Measurements from ENCODE around the gene DEF6. TPM values are rescaled to one million over a fixed set of nuclear protein-coding genes. Genes with fewer than 3 reads are reported as not detected.

Gene DEF6
- total RNA-seq, 2 experiments from 2014 or later, result 153 to 194 TPM

- peaks cover 9% of the 10 kb centered on the region for H3K36me3 Mint-ChIP-seq
- ATAC-seq (no peak), DNase-seq (no peak)
- no peaks in the 10 kb centered on the region for H3K27me3 Mint-ChIP-seq
- H3K9me3 Mint-ChIP-seq (ENCODE audit: low read depth), result no peaks in the 10 kb centered on the region
- no peak overlapping the region for H3K27ac Mint-ChIP-seq
- CTCF ChIA-PET, result interaction anchor here (1.1 to 2.1 kb wide), 3 partner anchors 22 to 66 kb away, joined by 3 to 5 read pairs (median 3); no protein-coding TSS in a partner anchor
- peaks cover 46% of the 10 kb centered on the region for H3K4me1 Mint-ChIP-seq
- no peak overlapping the region for H3K4me3 Mint-ChIP-seq
Measured at GRCh38 chr6:35264550-35265274, 32.9 kb upstream of the DEF6 start.

- peaks cover 12% of the 10 kb centered on the region for H3K36me3 Mint-ChIP-seq
- H3K27me3 Mint-ChIP-seq, result no peaks in the 10 kb centered on the region
- no peaks in the 10 kb centered on the region for H3K9me3 Mint-ChIP-seq (ENCODE audit: low read depth)
- CTCF ChIA-PET, result interaction anchor here (1.1 to 1.3 kb wide), 2 partner anchors 65 to 184 kb away, joined by 3 read pairs; no protein-coding TSS in a partner anchor
- H3K27ac Mint-ChIP-seq, result peak overlapping the region; percentile 8
- DNase-seq (no peak), ATAC-seq (no peak)
- H3K4me3 Mint-ChIP-seq, result no peak overlapping the region
- H3K4me1 Mint-ChIP-seq, result peaks cover 39% of the 10 kb centered on the region
Measured at GRCh38 chr6:35265523-35265922, 32.1 kb upstream of the DEF6 start.

GRCh38 chr6:35267446-35267845 lies 30.2 kb upstream of the DEF6 start:
- CTCF ChIA-PET, result no interaction called here
- no peak overlapping the region for H3K27ac Mint-ChIP-seq
- DNase-seq (no peak), ATAC-seq (no peak)
- peaks cover 17% of the 10 kb centered on the region for H3K36me3 Mint-ChIP-seq
- H3K9me3 Mint-ChIP-seq (ENCODE audit: low read depth), result no peaks in the 10 kb centered on the region
- H3K27me3 Mint-ChIP-seq, result no peaks in the 10 kb centered on the region
- no peak overlapping the region for H3K4me3 Mint-ChIP-seq
- H3K4me1 Mint-ChIP-seq, result peaks cover 29% of the 10 kb centered on the region

GRCh38 chr6:35267897-35268296 lies 29.7 kb upstream of the DEF6 start:
- H3K36me3 Mint-ChIP-seq, result peaks cover 15% of the 10 kb centered on the region
- peaks cover 25% of the 10 kb centered on the region for H3K4me1 Mint-ChIP-seq
- H3K9me3 Mint-ChIP-seq (ENCODE audit: low read depth), result no peaks in the 10 kb centered on the region
- no peaks in the 10 kb centered on the region for H3K27me3 Mint-ChIP-seq
- no peak overlapping the region for H3K27ac Mint-ChIP-seq
- CTCF ChIA-PET, result no interaction called here
- ATAC-seq (no peak), DNase-seq (no peak)
- H3K4me3 Mint-ChIP-seq, result no peak overlapping the region

- peaks cover 8% of the 10 kb centered on the region for H3K36me3 Mint-ChIP-seq
- no peaks in the 10 kb centered on the region for H3K27me3 Mint-ChIP-seq
- CTCF ChIA-PET, result no interaction called here
- peaks cover 6% of the 10 kb centered on the region for H3K4me1 Mint-ChIP-seq
- H3K9me3 Mint-ChIP-seq (ENCODE audit: low read depth), result no peaks in the 10 kb centered on the region
- H3K27ac Mint-ChIP-seq, result no peak overlapping the region
- H3K4me3 Mint-ChIP-seq, result no peak overlapping the region
- DNase-seq (no peak), ATAC-seq (no peak)
Measured at GRCh38 chr6:35272005-35272404, 25.6 kb upstream of the DEF6 start.

GRCh38 chr6:35273822-35274559 lies 23.6 kb upstream of the DEF6 start:
- Mint-ChIP-seq H3K4me1 (peaks cover 9% of the 10 kb centered on the region), H3K4me3 (no peak overlapping the region), H3K27ac (no peak overlapping the region), H3K9me3 (ENCODE audit: low read depth) (no peaks in the 10 kb centered on the region), H3K36me3 (peaks cover 8% of the 10 kb centered on the region), H3K27me3 (no peaks in the 10 kb centered on the region)
- ATAC-seq (no peak), DNase-seq (no peak)
- CTCF ChIA-PET, result interaction anchor here (0.9 kb wide), 1 partner anchor 13 kb away, joined by 3 read pairs; no protein-coding TSS in a partner anchor

- peaks cover 6% of the 10 kb centered on the region for H3K36me3 Mint-ChIP-seq
Measured at GRCh38 chr6:35275744-35276260, 21.8 kb upstream of the DEF6 start.

GRCh38 chr6:35278708-35279107 lies 18.9 kb upstream of the DEF6 start:
- H3K4me1 Mint-ChIP-seq, result peaks cover 23% of the 10 kb centered on the region
- ATAC-seq (no peak), DNase-seq (no peak)
- H3K4me3 Mint-ChIP-seq, result no peak overlapping the region
- no peak overlapping the region for H3K27ac Mint-ChIP-seq
- H3K9me3 Mint-ChIP-seq (ENCODE audit: low read depth), result no peaks in the 10 kb centered on the region
- CTCF ChIA-PET, result interaction anchor here (0.5 to 0.6 kb wide), 3 partner anchors 194 to 1318 kb away, joined by 3 to 4 read pairs (median 3); no protein-coding TSS in a partner anchor
- H3K36me3 Mint-ChIP-seq, result peaks cover 15% of the 10 kb centered on the region
- H3K27me3 Mint-ChIP-seq, result no peaks in the 10 kb centered on the region

More at GRCh38 chr6:35275744-35276260, 21.8 kb upstream of the DEF6 start:
- CTCF ChIA-PET, result no interaction called here
- no peaks in the 10 kb centered on the region for H3K27me3 Mint-ChIP-seq
- H3K4me3 Mint-ChIP-seq, result no peak overlapping the region
- DNase-seq (no peak), ATAC-seq (no peak)
- H3K4me1 Mint-ChIP-seq, result peaks cover 14% of the 10 kb centered on the region
- H3K27ac Mint-ChIP-seq, result no peak overlapping the region
- H3K9me3 Mint-ChIP-seq (ENCODE audit: low read depth), result no peaks in the 10 kb centered on the region

- ATAC-seq (no peak), DNase-seq (no peak)
- H3K36me3 Mint-ChIP-seq, result peaks cover 22% of the 10 kb centered on the region
- H3K27ac Mint-ChIP-seq, result no peak overlapping the region
- no peak overlapping the region for H3K4me3 Mint-ChIP-seq
- no peaks in the 10 kb centered on the region for H3K27me3 Mint-ChIP-seq
- peaks cover 21% of the 10 kb centered on the region for H3K4me1 Mint-ChIP-seq
- CTCF ChIA-PET, result interaction anchor here (0.6 to 1.1 kb wide), 2 partner anchors 168 to 293 kb away, joined by 3 read pairs; no protein-coding TSS in a partner anchor
- no peaks in the 10 kb centered on the region for H3K9me3 Mint-ChIP-seq (ENCODE audit: low read depth)
Measured at GRCh38 chr6:35280903-35281302, 16.7 kb upstream of the DEF6 start.

- ATAC-seq, result no peak
- CTCF ChIA-PET, result interaction anchor here (1.5 kb wide), 1 partner anchor 42 kb away, joined by 6 read pairs; no protein-coding TSS in a partner anchor
- H3K27me3 Mint-ChIP-seq, result no peaks in the 10 kb centered on the region
- DNase-seq, result no peak
- H3K27ac Mint-ChIP-seq, result no peak overlapping the region
- no peak overlapping the region for H3K4me3 Mint-ChIP-seq
- peaks cover 25% of the 10 kb centered on the region for H3K36me3 Mint-ChIP-seq
- H3K4me1 Mint-ChIP-seq, result peaks cover 21% of the 10 kb centered on the region
- no peaks in the 10 kb centered on the region for H3K9me3 Mint-ChIP-seq (ENCODE audit: low read depth)
Measured at GRCh38 chr6:35282472-35282871, 15.1 kb upstream of the DEF6 start.

GRCh38 chr6:35283361-35283760 lies 14.3 kb upstream of the DEF6 start:
- Mint-ChIP-seq H3K36me3 (peaks cover 25% of the 10 kb centered on the region), H3K27me3 (no peaks in the 10 kb centered on the region), H3K27ac (no peak overlapping the region), H3K4me3 (no peak overlapping the region), H3K9me3 (ENCODE audit: low read depth) (no peaks in the 10 kb centered on the region), H3K4me1 (peaks cover 21% of the 10 kb centered on the region)
- CTCF ChIA-PET, result interaction anchor here (1.5 kb wide), 1 partner anchor 42 kb away, joined by 6 read pairs; no protein-coding TSS in a partner anchor
- ATAC-seq (no peak), DNase-seq (no peak)

GRCh38 chr6:35287671-35288396 lies 9.8 kb upstream of the DEF6 start:
- CTCF ChIA-PET, result interaction anchor here (1.0 to 2.1 kb wide), 2 partner anchors 14 to 162 kb away, joined by 3 to 5 read pairs; no protein-coding TSS in a partner anchor
- Mint-ChIP-seq H3K4me1 (peaks cover 2% of the 10 kb centered on the region), H3K9me3 (ENCODE audit: low read depth) (no peaks in the 10 kb centered on the region), H3K27ac (no peak overlapping the region), H3K36me3 (peaks cover 16% of the 10 kb centered on the region), H3K27me3 (no peaks in the 10 kb centered on the region), H3K4me3 (no peak overlapping the region)
- ATAC-seq (no peak), DNase-seq (no peak)

GRCh38 chr6:35288834-35289233 lies 8.8 kb upstream of the DEF6 start:
- ATAC-seq, result no peak
- CTCF ChIA-PET, result interaction anchor here (1.1 to 2.1 kb wide), 2 partner anchors 48 to 161 kb away, joined by 3 to 5 read pairs; no protein-coding TSS in a partner anchor
- Mint-ChIP-seq H3K27me3 (no peaks in the 10 kb centered on the region), H3K4me3 (no peak overlapping the region), H3K36me3 (peaks cover 11% of the 10 kb centered on the region), H3K4me1 (no peaks in the 10 kb centered on the region), H3K27ac (no peak overlapping the region), H3K9me3 (ENCODE audit: low read depth) (no peaks in the 10 kb centered on the region)
- DNase-seq, result no peak
